Measurements from ENCODE around the gene CARS1. TPM values are rescaled to one million over a fixed set of nuclear protein-coding genes. Genes with fewer than 3 reads are reported as not detected.

CARS1 gene
- 52.1 and 65.2 TPM in 2 replicates for polyA plus RNA-seq (2012; rRNA removed)
- polyA plus RNA-seq (2012; cell fraction: cytosol; rRNA removed): 44.2 and 44.3 TPM in 2 replicates
- polyA plus RNA-seq (2012; cell fraction: nucleus; rRNA removed): 139 and 179 TPM in 2 replicates

- WGBS (ENCODE audit: low lambda C conversion rate): 9% methylated on average over 26 of the region's 68 CpGs
- POLR2A ChIA-PET: interaction anchor here (2.4 kb wide), 1 partner anchor 34 kb away, joined by 7 read pairs; no protein-coding TSS in a partner anchor
- CTCF ChIA-PET: interaction anchor here (1.0 to 10.2 kb wide), 4 partner anchors 12 to 34 kb away, joined by 3 to 85 read pairs (median 7); no protein-coding TSS in a partner anchor
- TF ChIP-seq NFIC (IDR thresholded peaks at IDR 0.05; ENCODE audit: borderline replicate concordance) (no peak), MXI1 (IDR thresholded peaks at IDR 0.05; ENCODE audit: low read depth, low read length) (peak; percentile 90), GABPA (IDR thresholded peaks at IDR 0.05; ENCODE audit: low read depth) (peak; percentile 98), SIN3A (IDR thresholded peaks at IDR 0.05; ENCODE audit: borderline replicate concordance, low read depth, low read length) (peak; percentile 94; the same call in 1 of the 2 replicates), EZH2phosphoT487 (IDR thresholded peaks at IDR 0.05; ENCODE audit: borderline replicate concordance, low read depth) (no peak), SMC3 (IDR thresholded peaks at IDR 0.05; ENCODE audit: low read depth, low read length) (no peak), CHD2 (IDR thresholded peaks at IDR 0.05; ENCODE audit: low read length, partially characterized antibody) (peak; percentile 86), RFX5 (IDR thresholded peaks at IDR 0.05; ENCODE audit: low read length) (no peak), MAX (IDR thresholded peaks at IDR 0.05; ENCODE audit: low read depth) (peak; percentile 84), FOXM1 (IDR thresholded peaks at IDR 0.05; ENCODE audit: low read depth) (no peak), IRF3 (IDR thresholded peaks at IDR 0.05; ENCODE audit: low read depth, low read length) (no peak), TCF12 (IDR thresholded peaks at IDR 0.05) (no peak), FOSL2 (IDR thresholded peaks at IDR 0.05; ENCODE audit: borderline replicate concordance, low read depth) (no peak), USF2 (IDR thresholded peaks at IDR 0.05; ENCODE audit: borderline replicate concordance, low read depth, low read length) (no peak), ZBTB33 (IDR thresholded peaks at IDR 0.05; ENCODE audit: borderline replicate concordance, low read depth) (no peak), REST (IDR thresholded peaks at IDR 0.05; ENCODE audit: low read depth, low read length) (no peak), EP300 (IDR thresholded peaks at IDR 0.05; ENCODE audit: borderline replicate concordance in 1 of 2, low read depth in 1 of 2, low read length in 1 of 2) (no peak), YY1 (IDR thresholded peaks at IDR 0.05; ENCODE audit: low read depth) (peak; percentile 69; the same call in 1 of the 2 replicates), RCOR1 (IDR thresholded peaks at IDR 0.05; ENCODE audit: low read length) (no peak), RAD21 (IDR thresholded peaks at IDR 0.05; ENCODE audit: low read length) (no peak), TAF1 (IDR thresholded peaks at IDR 0.05; ENCODE audit: borderline replicate concordance, low read depth, low read length) (peak; percentile 71; the same call in 1 of the 2 replicates), USF1 (IDR thresholded peaks at IDR 0.05; ENCODE audit: borderline replicate concordance, low read depth) (no peak)
Observed at GRCh38 chr11:3057069-3057963, at the start of gene CARS1. Gene CARS1, minus strand, starts transcription at chr11:3057423. Its CDS starts 56 bp downstream, at chr11:3057367.

More at GRCh38 chr11:3057069-3057963, at the start of gene CARS1:
- Histone ChIP-seq H3K36me3 (replicated peaks in 1 of 2; ENCODE audit: control insufficient read depth in 1 of 2, insufficient read depth in 2 of 2, low read length in 1 of 2) (peaks cover 10 to 19% of the 10 kb centered on the region in 2 experiments), H3F3A (replicated peaks; ENCODE audit: insufficient read depth) (peaks cover 5% of the 10 kb centered on the region), H3K27me3 (ENCODE audit: insufficient read depth) (no peaks in the 10 kb centered on the region), H3K9me2 (no peaks in the 10 kb centered on the region), H3K79me2 (ENCODE audit: insufficient read depth) (peaks cover 48% of the 10 kb centered on the region), H3K27ac (ENCODE audit: low read depth in 2 of 2, low read length in 1 of 2) (peak within 1 kb of the TSS; percentile 79 to 84), H3K4me1 (ENCODE audit: control insufficient read depth in 1 of 2, insufficient read depth in 2 of 2, low read depth in 1 of 2, low read length in 1 of 2) (peaks cover 12 to 35% of the 10 kb centered on the region in 2 experiments; a peak in 2 of 4 replicates), H3K4me3 (ENCODE audit: low read depth in 2 of 2, low read length in 1 of 2) (peak within 1 kb of the TSS; percentile 83 to 94), H4K20me1 (ENCODE audit: insufficient read depth) (peaks cover 27% of the 10 kb centered on the region; the same call in 1 of the 2 replicates), H3K9me3 (no peaks in the 10 kb centered on the region), H3K4me2 (peak within 1 kb of the TSS; percentile 95), H3K9ac (peak within 1 kb of the TSS; percentile 94), H2AFZ (ENCODE audit: low read depth) (peak within 1 kb of the TSS; percentile 98)
- DNase-seq: peak; percentile 97
